Activated CD8-positive, alpha-beta memory T cell treated with anti-CD3 and anti-CD28 coated beads for 36 hours (primary cell): ENCODE results near the gene KRT76. TPM values are rescaled to one million over a fixed set of nuclear protein-coding genes. Genes with fewer than 3 reads are reported as not detected.

ENCODE experiments used
- CTCF ChIA-PET: fragments of 350-600 bp; sonication (Branson Sonifier 250); formaldehyde crosslinking; loops from one replicate; lab custom pipeline; 2021; ENCODE audit warnings: antibody characterized with exemption; lab: Charles Lee
- POLR2A ChIA-PET: fragments of 350-600 bp; sonication (Branson Sonifier 250); formaldehyde crosslinking; loops from one replicate; lab custom pipeline; 2021; ENCODE audit warnings: antibody characterized with exemption; lab: Charles Lee
- total RNA-seq, 2 experiments: library from RNA; stranded (reverse); gene quantifications; one replicate each; pipeline ENCODE4 v1.2.3, GENCODE V29; 2021

The KRT76 gene
- total RNA-seq, 2 experiments from 2014 or later, result not detected

DNA sequence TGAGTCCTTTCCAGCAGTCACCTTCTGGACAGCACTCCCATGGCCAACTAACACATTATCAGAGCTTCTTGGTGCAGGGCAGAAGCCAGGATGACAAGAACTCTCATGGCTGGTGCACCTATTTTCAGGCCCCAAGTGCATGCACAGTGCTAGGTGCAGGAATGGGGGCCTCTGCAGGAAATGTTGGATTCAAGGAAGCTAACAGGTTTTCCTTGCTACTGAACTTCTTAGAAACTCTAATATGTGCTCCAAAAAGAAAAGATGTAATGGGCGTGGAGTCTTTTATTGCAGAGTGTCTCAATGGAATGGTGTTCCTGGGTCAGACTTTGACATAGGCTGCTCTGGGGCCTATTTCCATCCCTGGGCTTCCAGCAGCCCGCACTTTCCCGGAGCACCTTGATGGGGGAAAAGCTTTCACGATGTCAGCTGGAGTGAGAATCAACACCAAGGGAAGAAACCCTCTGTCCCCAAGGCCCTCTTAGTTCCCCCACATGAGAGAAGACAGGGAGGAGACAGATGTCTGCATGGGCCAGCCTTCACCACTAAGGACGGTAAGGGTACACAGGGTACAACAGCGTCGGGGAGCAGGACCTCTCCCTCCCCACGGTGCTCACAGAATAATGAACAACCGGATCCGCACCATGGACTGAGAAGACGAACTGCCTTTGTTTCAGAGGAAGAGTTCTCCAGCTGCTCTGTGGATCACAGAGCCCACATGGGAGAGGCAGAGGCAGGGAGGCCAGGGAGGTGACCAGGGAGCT is 11.9 kb upstream of the KRT76 start:
- POLR2A ChIA-PET, result no interaction called here
- CTCF ChIA-PET, result interaction anchor here (1.5 kb wide), 1 partner anchor 8 kb away, joined by 4 read pairs; no protein-coding TSS in a partner anchor

DNA sequence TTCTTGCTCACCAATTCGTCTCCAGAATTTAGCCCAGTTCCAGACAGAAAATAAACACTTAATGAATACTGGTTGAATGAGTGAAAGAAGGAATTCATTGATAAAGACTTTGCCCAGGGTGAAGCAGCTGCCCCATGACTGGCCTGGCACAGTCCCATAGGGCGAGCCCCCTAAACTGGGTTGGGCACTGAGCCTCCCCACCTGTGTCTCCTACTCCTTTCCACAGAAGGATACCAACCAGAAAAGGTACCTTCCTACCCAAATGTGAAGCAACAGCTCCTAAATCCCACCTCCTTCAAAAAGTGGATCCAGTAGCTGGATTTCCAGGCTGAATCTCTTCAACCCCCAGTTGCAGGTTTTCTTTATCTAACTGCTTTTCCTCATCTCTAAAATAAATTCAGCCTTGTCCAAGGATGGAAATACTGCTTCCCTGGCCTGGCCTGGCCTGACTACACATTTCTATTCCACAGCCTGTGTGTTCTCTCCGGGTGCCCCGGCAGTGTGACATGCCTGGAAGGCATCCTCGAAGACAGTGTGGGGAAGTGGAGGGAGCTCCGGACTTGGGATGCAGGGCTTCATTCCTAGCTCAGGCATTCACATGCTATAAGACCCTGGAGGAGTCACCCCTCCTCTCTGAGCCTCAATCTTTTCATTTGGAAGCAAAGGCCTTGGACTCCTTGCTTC is 11.2 kb upstream of the KRT76 start:
- ChIA-PET POLR2A (no interaction called here), CTCF (interaction anchor here (1.5 kb wide), 1 partner anchor 8 kb away, joined by 4 read pairs; no protein-coding TSS in a partner anchor)

DNA sequence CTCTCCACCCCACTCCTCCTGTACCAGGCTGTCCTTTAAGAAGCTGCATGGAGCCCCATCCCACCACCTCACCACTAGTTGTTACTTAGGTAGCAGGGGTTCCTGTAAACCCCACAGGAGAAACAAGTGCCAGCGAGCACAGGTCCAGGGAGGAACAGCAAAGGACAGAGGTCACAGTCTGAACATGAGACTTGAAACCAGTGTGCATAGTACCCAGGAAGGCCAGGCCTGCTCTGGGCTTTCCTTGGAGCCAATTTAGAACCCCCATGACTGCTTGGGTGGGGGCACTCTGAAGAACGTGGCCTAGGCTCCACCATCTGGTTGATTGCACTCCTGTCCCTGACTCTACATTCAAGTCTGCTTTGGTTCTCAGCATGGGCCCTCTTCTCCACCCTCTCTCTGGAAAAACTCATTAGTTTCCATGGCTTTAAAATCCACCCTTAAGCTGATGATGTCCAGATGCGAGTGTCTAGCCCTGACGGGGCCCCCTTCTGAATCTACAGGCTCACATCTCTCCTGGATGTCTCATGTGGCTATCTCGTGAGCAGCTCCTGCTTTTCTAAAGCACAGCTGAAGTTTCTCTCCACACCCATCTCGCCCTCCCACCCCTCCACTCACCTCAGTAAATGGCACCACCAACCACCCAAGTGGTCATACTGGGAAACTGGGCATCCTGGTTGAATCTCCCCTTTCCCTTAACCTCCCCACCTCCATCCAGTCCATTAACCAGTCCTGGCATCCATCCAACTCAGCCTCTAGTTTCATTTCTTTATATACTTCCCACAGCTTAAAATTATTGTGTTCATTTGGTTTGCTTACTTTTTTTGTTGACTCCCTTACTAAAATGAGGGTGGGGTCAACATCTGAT is 10.4 kb upstream of the KRT76 start:
- POLR2A ChIA-PET, result no interaction called here
- CTCF ChIA-PET, result no interaction called here

DNA sequence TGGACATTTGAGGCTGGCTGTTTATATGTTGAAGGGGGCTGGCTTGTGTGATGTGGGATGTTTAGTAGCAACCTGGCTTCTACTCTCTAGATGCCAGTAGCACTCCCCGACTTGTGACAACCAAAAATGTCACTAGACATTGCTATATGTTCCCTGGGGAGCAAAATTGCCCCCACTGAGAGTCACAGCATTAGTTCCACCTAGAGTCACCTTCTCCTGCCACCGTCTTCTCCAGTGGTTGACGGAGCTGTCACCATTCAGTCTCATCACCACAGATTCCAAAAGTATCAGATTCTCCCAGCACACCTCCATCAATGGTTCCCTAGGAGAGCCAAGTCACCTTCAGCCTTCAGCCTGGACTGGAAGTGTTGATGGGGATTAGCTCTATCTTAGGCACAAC is 7.8 kb upstream of the KRT76 start:
- POLR2A ChIA-PET, result no interaction called here
- CTCF ChIA-PET, result no interaction called here

DNA sequence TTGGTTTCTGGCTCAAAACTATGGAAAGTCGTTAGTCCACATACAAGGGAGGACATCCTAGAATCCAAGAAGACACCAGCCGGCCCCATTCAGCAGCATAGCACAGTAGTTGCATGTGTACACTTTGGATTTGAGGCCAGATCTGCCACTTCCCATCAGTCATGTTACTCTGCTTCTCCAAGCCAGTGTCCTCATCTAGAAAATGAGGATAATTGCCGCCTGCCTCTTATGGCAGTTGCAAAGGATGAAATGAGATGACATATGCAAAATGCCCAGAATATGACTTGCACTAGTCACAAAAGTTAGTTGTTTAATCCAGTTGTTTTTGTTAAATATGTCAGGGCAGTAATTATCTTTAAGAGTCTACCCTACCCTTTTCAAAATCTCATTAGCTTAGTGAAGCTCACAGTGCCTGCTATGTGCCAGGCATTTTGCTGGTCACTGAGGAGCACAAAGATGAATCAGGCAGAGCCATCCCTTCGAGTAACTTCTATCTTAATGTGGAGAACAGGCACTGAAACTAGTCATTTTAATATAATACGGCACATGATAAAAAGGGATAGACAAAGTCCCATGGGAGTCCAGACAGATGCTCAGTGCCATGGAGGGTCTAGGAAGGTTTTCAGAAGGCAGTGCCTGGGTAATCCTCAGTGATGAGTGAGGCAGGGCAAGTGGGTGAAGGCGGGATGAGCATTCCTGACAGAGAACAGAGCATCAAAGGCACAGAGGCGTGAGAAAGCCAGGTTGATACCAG is 6.6 kb upstream of the KRT76 start:
- ChIA-PET CTCF (no interaction called here), POLR2A (no interaction called here)

DNA sequence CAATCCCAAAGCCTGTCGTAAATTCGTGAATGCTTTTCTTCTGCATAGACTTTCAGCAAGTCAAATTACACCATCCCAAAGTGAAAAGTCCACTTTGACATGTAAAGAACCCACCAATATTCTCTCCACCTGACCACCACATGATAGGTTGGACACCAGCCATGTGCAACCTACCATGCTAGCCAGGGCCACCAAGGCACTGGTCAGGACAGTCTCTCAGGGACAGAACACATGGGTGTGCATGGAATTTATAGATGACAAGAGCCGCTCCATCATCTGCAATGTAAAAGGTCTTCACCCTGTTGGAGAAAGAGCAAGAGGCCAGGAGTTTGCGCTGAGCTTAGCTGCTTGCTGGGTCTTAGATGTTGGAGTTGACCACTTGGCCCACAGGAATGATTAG is 5.4 kb upstream of the KRT76 start:
- ChIA-PET POLR2A (no interaction called here), CTCF (interaction anchor here (0.7 to 1.3 kb wide), 2 partner anchors 8 to 91 kb away, joined by 4 read pairs; no protein-coding TSS in a partner anchor)

DNA sequence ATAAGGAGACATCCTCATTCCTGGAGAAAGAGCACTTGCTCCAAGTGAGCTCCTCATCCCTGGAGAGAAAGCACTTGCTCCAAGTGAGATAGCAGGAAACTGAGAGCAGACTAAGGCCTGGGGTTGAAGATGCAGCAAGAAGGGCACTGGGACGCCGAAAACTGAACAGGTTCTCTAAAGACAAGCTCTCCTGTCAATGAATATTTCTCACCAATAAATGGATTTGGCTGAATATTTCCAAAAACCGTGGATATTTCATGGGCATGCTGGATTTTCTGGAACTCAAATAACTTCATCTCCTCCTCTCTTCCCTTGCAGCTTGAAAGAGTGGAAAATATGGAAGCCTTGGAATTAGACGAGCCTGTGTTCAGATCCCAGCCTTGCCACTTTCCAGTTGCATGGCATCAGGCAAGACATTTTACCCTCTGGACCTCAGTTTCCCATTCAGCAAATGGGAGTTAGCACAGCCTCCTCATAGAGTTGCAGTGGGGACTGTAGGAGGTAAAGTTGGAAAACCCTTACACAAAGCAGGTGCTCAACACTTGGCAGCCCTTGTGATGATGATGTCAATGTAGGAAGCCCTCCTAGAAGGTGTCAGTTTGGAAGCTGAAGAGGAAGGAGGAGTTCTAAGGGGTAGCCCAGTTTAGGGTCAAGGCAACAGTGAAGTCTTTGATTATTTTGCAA is 4.4 kb upstream of the KRT76 start:
- CTCF ChIA-PET, result interaction anchor here (1.3 to 1.6 kb wide), 2 partner anchors 8 to 9 kb away, joined by 4 read pairs; no protein-coding TSS in a partner anchor

DNA sequence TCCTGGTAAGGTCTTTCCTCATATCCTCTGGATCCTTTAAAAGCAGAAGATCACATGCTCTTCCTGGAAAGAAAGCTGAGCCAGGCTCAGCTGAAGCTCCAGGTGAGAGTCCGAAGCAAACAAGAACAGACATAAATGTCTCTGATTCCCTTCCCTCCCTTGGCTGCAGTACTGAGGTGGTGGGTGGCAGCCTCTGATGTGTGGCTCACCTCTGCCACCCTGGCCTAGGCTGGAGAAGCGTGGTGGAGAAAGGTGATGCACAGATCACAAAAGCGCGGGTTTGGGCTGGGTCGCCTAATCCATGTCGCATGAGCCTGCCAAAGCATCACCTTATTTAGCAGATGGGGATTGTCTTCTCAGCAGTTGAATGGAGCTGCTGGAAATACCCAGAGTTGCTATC is 2.8 kb upstream of the KRT76 start:
- POLR2A ChIA-PET, result no interaction called here

More for the DNA sequence above, 4.4 kb upstream of the KRT76 start:
- POLR2A ChIA-PET, result no interaction called here

DNA sequence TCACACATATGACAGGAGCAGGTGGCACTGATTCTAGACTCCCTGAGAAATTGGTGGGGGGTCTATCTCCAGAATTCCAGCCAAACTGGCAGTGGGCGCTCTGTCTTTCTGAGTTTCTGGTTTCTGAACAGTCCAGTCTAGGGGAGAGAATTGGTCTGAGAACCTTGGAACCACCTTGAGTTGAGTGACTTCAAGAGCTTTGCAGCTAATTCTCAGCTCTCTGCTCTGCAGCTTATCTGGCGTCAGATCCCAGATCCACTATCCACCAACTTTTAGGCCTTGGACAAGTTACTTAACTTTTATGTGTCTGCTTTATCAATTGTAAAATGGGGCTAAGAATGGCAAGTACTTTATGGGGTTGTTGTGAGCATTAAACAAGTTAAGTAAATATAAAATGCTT is 1.7 kb upstream of the KRT76 start:
- ChIA-PET POLR2A (no interaction called here), CTCF (no interaction called here)

More for the DNA sequence above, 2.8 kb upstream of the KRT76 start:
- CTCF ChIA-PET, result interaction anchor here (1.6 kb wide), 1 partner anchor 9 kb away, joined by 4 read pairs; no protein-coding TSS in a partner anchor

DNA sequence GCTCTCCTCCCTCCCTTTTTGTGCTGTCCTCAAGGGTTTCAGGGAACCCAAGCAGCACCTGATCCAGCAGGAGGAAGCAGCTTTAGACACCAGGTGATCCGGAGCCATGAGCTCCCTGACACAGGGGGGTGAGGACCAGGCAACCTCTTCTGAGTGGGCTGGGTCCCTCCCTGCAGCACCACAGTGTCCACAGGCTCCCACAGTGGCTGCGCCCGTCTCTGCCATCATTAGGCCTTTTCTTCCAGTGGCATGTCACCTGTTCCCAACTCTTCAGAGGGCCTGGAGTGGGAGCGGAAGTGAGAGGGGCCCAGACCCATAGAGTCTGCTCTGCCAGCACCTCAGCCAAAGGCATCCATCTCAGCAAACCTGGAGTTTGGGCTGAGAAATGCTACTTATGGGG is 421 bp upstream of the KRT76 start:
- CTCF ChIA-PET, result interaction anchor here (0.8 kb wide), 1 partner anchor 102 kb away, joined by 3 read pairs; no protein-coding TSS in a partner anchor
- POLR2A ChIA-PET, result no interaction called here

DNA sequence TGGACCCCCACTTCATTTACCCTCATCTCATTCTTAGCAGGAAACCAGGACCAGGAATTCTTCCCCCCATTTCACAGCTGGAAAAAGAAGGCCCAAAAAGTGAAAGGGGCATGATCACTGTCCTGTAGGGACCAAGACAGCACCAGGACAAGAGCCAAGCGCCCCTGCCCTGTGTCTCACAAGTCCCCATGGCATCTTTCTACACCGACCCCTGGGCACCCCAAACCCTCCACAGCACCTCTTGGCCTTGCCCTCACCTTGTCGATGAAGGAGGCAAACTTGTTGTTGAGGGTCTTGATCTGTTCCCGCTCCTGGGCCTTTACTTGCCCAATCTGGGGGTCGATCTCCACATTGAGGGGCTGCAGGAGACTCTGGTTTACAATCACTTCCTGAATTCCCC is 710 bp downstream of the KRT76 start:
- POLR2A ChIA-PET, result no interaction called here

DNA sequence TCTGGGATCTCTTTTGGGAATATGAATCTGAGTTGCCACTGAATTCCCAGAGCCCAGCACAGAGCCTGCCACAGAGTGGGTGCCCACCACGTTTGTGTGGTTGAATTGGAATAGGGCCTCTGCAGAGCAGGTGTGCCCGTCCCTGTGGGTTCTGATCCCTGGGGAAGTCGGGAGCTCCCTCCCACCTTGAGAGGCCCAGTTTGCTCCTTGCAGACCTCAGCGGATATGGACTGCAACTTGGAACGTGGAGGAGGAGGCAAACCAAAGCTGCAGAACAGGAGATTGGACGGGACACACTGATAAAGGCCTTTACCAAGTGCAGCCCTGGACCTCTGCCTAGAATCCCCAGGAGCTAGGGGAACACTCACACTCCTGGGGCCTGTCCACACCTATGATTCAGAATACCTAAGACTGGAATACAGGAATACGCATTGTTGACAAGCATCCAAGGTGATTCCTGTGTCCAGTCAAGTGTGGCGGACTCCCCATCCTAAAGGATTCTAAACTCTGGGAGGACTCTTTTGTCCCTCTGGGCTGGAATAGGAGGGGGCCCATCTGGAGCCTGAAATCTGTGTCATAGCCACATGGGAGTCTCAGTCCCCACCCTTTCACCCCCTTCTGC is 2.4 kb downstream of the KRT76 start:
- CTCF ChIA-PET, result no interaction called here
- POLR2A ChIA-PET, result no interaction called here

More for the DNA sequence above, 710 bp downstream of the KRT76 start:
- CTCF ChIA-PET, result no interaction called here

DNA sequence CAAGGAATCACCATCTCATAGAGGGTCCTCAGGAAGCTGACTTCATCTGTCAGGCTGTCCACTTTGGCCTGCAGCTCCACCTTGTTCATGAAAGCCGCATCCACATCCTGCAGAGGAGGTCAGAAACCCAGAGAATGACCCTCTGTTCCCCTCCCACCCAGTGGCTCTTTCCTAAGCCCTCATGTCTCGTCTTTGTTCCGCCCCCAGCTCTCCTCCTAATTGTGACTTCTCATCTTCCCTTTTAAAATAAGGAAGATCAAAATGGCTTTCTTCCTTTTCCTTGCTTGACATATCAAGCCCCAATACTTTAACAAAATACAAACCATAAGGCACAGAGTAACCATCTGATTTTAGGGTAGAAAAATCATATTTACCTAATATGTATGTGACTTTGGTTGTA is 4.4 kb downstream of the KRT76 start:
- CTCF ChIA-PET, result no interaction called here

DNA sequence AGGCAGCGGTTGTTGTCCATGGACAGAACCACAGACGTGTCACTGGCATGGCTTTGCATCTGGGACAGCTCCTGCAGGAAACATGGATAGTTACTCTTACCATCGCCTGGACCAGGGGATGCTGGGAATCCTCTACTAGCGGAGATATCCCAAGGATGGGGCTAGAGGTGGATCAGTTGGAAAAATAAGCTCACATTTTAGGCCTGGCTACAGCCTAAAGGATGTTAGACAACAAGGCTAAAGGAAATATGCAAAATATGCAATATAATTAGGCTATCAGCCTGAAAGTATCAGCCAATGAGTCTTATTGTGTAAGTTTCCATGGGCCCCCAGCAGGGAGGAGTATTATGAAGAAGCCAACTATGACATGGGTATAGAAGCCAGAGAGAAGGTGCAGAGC is 5.0 kb downstream of the KRT76 start:
- ChIA-PET POLR2A (no interaction called here), CTCF (no interaction called here)

More for the DNA sequence above, 4.4 kb downstream of the KRT76 start:
- POLR2A ChIA-PET, result no interaction called here

DNA sequence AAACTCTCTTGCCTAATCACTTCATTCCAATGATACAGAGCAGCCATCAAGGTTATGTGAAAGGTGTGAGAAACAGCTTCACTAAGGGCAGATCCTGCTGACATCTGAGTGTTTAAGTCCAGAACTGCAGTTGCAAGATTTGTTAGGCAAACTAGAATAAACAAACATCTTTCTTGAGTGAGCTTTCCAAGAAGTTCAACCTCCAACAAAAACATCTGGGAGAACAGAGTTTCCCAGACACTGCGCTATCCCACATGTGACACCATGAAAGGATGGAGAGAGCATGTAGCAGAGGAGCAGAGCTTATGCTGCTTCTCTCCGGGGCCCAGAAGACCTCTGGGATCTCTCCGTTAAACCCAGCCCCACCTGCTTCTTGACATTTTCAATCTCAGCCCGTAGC is 5.6 kb downstream of the KRT76 start:
- POLR2A ChIA-PET, result no interaction called here
- CTCF ChIA-PET, result no interaction called here

DNA sequence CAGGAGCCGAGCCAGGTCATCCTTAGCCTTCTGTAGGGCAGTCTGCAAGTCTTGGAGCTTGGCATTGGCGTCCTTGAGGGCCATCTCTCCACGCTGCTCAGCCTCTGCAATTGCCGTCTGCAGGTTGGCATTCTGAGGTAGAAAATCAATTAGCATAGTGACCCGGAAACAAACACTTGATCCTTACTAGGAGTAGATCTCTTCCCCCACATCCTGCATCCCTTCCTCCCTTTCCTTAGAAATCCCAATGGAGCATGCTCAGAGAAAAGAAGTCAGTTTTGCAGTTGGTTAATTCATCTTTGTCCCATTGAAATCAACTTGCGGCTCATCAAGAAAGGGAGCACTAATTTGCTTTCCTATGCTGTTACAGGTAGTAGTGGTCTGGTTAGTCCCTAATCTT is 6.1 kb downstream of the KRT76 start:
- ChIA-PET CTCF (no interaction called here), POLR2A (no interaction called here)

DNA sequence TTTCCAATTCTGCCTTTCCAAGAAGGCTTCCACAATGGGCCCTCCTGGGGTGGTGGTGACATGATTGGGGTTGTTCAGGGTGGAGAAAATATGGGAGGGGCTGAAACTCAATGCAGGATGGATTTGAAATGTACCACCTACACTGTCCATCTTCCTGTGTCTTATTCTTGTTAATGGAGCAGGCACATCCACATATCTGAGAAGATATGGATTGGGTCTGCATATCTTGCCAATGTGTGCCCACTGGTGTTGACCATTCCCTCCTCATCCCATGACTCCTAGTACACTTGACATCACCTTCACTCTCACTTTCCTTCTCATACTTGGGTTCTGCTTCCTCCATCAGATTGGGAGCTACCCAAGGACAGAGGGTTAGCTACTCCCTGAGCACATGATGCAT is 7.2 kb downstream of the KRT76 start:
- CTCF ChIA-PET, result no interaction called here
- POLR2A ChIA-PET, result no interaction called here

DNA sequence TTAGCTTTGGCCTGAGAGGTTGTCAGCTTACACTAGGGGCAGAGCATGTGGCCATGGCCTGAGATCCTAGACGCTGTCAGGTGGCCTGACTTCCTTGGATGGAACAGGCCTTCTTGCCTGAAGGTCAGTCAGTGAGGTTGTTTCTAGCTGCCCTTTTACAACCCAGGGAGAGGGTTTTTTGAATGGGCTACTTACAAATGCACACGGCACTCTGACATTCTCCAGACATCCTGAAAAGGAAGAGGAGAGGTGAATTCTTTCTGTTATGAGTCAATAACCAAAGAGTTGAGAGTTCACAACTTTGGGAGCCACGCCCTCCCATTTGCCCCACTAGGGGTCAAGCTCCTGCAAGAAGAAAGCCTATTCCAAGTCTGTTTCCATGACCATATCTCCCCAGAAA is 7.8 kb downstream of the KRT76 start:
- CTCF ChIA-PET, result no interaction called here
- POLR2A ChIA-PET, result no interaction called here
